ENCODE measurements around the gene ITGAD.
A peak's percentile ranks its signal among the peaks of the same experiment; 100 is the strongest.

Gene ITGAD

DNA sequence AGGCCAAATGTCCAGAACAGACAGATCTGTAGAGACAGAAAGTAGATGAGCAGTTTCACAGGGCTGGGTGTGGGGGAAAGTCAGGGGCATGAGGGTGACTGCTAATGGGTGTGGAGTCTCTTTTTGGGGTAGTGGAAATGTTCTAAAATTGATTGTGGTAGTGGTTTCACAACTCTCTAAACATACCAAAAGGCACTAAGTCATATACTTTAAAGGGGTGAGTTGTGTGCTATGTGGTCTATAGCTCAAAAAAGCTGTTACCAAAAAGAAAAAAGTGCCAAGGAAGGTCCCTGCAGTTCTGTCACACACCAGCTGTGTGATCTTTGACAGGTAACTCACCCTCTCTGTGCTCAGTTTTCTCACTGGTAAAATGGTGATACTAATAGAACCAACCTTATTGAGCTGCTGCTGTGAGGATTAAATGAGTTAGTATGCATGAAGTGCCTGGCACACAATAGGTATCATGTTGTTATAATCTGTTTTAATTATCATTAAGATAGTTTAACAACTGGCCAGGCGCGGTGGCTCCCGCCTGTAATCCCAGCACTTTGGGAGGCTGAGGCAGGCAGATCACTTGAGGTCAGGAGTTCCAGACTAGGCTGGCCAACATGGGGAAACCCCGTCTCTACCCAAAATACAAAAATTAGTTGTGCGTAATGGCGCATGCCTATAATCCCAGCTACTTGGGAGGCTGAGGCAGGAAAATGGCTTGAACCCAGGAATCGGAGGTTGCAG lies 27.8 kb upstream of the ITGAD start:
- no peak for DNase-seq (ENCODE audit: low spot score)

DNA sequence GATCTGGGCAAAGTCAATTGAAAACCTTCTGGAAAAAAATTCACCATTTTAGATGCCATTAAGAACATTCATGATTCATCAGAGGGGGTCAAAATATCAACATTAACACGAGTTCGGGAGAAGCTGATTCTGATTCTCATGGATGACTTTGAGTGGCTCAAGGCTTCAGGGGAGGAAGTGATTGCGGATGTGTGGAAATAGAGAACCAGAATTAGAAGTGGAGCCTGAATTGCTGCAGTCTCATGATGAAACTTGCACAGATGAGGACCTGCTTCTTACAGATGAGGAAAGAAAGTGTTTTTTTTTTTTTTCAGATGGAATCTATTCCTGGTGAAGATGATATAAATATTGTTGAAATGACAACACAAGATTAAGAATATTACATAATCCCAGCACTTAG lies 25.3 kb upstream of the ITGAD start:
- DNase-seq (ENCODE audit: low spot score), result peak; percentile 79

DNA sequence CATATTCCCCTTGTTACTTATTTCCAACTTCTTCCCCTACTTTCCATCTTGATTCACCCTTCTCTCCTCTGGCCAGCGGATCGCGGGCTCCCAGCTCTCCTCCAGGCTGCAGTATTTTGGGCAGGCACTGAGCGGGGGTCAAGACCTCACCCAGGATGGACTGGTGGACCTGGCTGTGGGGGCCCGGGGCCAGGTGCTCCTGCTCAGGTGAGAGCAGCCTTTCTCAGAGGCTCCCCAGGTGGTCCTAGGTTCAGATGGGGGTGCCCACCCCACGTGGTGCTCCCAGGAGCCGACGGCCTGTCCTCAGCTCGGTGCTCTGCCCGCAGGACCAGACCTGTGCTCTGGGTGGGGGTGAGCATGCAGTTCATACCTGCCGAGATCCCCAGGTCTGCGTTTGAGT lies 22.1 kb upstream of the ITGAD start:
- DNase-seq (ENCODE audit: low spot score), result no peak

GRCh38 chr16:31371619-31372484 lies 21.3 kb upstream of the ITGAD start:
- no peak for DNase-seq (ENCODE audit: low spot score)

DNA sequence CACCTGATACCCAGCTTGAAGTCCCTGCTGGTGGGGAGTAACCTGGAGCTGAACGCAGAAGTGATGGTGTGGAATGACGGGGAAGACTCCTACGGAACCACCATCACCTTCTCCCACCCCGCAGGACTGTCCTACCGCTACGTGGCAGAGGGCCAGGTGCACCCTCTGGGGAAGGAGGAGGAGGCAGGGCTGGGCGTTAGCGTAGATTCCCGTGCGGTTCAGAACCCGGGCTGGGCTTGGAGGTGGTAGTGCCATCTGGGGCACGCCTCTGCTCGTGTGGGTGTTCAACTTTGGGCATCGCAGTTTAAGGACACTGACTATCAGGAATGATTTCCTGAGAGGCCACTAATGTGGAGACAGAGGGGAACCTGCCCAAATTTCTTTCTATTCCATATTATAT lies 19.9 kb upstream of the ITGAD start:
- DNase-seq (ENCODE audit: low spot score), result no peak

DNA sequence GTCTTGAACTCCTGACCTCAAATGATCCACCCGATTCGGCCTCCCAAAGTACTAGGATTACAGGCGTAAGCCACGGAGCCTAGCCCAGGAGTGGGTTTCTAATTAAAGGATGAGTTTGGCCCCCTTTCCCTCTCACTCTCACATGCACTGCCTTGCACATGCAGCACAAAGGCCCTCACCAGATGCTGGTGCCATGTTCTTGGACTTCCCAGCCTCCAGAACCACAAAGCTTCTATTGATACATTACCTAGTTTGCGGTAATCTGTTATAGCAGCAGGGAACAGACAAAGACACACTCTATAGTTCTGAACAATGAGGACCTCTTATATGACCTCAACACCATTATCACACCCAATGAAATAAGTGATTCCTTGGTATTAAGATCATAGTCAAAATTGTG lies 17.9 kb upstream of the ITGAD start:
- no peak for DNase-seq (ENCODE audit: low spot score)

GRCh38 chr16:31376705-31377104 lies 16.4 kb upstream of the ITGAD start:
- no peak for DNase-seq (ENCODE audit: low spot score)

DNA sequence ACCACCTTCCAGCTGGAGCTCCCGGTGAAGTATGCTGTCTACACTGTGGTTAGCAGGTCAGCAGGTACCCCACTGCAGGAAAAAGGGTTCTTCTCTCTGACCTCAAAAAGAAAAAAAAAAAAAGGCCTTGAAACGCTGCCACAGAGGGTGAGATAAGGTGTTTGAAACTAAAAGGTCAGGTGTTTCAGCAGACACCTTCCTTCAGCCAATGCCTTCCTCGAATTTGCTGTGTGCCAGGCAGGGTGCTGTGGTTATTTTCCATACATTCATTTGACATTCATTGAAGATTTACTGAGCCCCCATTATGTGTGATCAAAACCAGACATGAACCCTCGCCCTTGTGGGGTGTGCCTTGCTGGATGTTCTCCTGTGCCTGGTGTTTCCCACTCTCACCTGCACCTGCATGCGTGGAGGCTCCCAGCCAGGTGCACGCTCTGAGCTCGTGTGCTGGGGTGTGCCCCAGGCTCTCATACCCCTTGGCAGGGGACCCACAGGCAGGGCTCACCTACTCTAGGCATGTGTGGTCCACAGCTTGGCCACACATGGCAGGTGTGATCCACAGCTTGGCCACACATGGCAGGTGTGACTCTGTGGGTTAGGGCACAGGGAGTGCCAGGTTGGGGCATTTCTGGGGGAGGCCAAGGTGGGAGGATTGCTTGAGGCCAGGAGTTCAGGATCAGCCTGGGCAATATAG lies 15.8 kb upstream of the ITGAD start:
- DNase-seq (ENCODE audit: low spot score), result no peak

DNA sequence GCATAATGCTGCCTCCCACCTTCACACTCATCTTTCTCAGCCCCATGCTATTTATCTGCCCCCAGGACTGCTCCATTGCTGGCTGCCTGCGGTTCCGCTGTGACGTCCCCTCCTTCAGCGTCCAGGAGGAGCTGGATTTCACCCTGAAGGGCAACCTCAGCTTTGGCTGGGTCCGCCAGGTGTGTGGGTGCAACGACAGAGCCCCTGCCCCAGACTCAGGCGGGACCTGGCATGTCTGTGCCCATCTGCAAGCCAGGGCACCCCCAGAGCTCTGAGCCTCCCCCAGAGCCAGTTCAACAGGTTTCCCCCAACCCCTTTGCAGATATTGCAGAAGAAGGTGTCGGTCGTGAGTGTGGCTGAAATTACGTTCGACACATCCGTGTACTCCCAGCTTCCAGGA lies 12.9 kb upstream of the ITGAD start:
- no peak for DNase-seq (ENCODE audit: low spot score)

DNA sequence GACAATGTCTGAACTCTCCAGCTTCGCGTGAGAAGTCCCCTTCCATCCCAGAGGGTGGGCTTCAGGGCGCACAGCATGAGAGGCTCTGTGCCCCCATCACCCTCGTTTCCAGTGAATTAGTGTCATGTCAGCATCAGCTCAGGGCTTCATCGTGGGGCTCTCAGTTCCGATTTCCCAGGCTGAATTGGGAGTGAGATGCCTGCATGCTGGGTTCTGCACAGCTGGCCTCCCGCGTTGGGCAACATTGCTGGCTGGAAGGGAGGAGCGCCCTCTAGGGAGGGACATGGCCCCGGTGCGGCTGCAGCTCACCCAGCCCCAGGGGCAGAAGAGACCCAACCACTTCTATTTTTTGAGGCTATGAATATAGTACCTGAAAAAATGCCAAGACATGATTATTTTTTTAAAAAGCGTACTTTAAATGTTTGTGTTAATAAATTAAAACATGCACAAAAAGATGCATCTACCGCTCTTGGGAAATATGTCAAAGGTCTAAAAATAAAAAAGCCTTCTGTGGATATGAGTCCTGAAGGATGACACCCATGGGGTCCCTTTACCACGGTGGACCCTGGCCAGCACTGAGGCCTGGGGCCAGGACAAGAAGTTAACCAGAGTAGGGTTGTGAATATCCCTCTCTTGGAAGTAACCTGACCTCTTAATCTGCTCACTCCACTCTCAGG lies 10.5 kb upstream of the ITGAD start:
- DNase-seq (ENCODE audit: low spot score), result peak; percentile 56

DNA sequence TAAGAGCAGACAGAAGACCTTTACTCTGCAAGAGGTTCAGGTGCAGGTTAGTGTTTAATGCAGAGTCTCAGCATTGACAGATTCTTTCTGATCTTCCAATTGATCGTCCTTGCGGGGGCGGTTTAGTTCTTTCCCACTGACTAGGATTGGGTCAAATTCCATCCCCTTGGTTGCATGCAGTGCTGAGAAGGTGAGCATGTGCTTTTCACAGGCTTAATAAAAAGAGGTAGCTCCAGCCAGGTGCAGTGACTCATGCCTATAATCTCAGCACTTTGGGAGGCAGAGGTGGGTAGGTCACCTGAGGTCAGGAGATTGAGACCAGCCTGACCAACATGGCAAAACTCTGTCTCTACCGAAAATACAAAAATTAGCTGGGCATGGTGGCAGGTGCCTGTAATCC lies 7.5 kb upstream of the ITGAD start:
- DNase-seq (ENCODE audit: low spot score), result no peak

- DNase-seq (ENCODE audit: low spot score), result no peak
These were observed 6.8 kb upstream of the ITGAD start for GRCh38 chr16:31386157-31386984.

DNA sequence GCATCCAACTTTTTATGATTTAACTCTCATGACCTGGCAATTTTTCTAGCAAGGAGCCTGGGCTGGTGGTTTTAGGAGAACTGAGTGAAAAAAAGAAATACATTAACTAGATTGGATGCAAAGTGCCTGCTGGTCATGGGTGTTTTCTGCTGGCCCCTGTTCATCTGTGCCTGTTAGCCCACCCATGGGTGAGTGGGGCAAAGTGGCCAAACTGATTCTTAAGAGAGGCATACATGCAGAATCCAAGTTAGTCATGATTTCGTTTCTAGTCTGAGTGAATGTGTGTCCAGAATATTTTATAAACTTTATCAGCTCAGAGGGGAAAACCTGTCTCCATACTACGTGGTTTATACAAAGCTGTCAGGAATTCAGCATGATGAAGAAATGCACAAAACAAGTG lies 4.6 kb upstream of the ITGAD start:
- DNase-seq (ENCODE audit: low spot score), result no peak

DNA sequence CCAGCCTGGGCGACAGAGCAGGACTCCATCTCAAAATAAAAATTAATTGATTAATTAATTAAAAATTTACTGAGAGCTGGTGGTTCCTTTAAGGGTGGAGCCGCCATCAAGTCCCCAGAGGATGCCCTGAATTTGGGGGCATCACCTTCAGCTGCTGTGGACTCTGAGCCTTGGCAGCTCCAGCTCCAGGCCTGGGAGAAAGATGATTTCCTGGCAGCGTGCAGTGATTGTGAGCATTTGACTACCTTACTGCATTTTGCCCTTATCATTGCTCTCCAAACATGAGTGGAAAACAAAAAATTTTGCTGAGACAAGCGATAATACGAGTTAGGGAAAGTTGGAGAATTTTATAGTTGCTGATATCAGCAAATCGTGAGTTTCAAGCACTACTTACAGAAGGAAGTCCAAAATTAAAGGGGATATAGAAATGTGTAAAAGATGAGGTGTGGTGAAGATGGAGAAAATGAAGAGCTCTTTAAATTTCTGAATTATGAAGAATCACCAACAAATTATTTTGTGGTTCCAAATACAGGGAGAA lies 2.6 kb upstream of the ITGAD start:
- DNase-seq (ENCODE audit: low spot score), result no peak

- peak; percentile 11 for DNase-seq (ENCODE audit: low spot score)
These were observed 2.5 kb downstream of the ITGAD start for GRCh38 chr16:31395647-31396046.

DNA sequence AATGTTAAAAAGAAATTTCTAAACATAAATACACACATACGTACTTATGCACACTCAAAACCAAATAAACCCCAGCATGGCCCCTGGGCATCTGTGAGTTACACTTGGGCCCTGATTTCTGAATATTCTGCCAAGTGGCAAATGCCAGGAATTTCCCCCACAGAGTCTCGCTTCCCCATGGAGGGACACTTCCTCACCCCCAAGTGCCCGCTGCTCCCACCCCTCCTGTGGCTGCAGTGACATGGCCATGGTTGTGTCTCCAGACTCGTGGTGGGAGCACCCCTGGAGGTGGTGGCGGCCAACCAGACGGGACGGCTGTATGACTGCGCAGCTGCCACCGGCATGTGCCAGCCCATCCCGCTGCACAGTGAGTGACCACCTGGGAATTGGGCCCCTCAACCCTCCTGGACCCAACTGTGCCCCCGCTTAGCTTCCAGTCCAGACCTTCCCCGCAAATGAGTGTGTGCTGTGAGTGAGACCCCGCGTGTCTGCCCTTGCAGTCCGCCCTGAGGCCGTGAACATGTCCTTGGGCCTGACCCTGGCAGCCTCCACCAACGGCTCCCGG lies 4.0 kb downstream of the ITGAD start:
- no peak for DNase-seq (ENCODE audit: low spot score)

GRCh38 chr16:31397701-31398100 lies 4.6 kb downstream of the ITGAD start:
- DNase-seq (ENCODE audit: low spot score), result no peak

DNA sequence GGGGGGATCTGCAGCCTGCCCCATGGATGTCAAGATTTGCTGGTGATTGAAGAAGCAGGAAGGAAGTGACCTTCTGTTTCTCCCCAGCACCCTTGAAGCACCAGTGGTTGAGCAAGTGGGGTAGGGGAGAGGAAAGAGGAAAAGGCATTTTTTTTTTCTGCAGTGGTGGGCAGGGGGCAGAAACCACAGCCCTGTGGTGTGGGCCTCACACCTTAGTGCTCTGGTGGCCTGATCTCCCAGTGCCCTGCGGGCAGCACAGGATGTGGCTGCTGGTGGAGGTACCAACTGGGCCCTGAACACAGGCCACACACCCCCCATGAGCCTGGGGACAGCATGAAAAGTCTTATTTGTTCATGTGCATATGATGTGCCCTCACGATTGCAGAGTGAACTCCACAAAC lies 7.1 kb downstream of the ITGAD start:
- DNase-seq (ENCODE audit: low spot score), result no peak

DNA sequence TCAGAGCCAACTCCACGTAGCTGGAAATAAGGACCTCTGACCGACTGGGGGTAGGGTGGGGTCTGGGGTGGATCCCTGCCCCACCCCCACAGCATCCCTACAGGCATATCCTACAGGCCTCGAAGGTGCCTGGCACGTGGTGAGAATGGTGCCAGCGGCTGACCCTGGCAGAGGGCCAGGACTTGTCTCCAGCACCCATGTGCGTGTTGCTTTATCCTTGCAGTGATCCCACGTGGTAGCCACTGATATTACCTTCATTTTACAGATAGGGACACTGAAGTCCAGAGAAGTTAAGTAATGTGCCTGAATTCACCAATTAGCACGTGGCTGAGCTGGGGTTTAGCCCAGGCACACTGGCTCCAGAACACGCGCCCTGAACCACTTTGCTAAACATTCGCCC lies 8.3 kb downstream of the ITGAD start:
- no peak for DNase-seq (ENCODE audit: low spot score)

DNA sequence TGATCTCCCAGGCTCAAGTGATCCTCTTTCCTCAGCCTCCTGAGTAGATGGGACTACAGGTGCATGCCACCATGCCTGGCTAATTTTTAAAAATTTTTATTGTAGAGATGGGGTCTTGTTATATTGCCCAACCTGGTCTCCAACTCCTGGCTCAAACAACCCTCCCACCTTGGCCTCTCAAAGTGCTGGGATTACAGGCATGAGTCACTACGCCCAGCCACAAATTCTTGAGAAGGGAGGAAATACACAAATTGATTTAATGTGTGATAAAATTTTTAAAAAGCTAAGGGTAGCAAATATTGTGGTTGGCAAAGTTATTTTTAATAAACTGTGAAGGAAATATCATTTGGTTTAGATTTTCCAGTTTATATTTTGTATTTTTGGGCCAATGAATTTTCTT lies 9.6 kb downstream of the ITGAD start:
- DNase-seq (ENCODE audit: low spot score), result no peak
